Liver (tissue), 9 donors: Measurements from ENCODE around the gene FGF14. TPM values are rescaled to one million over a fixed set of nuclear protein-coding genes. Genes with fewer than 3 reads are reported as not detected.

Experiments
- DNase-seq: peaks from one replicate; pipeline ENCODE4 v3.0.0-alpha.2; 2017; ENCODE audit warnings: low spot score
- H3K27ac ChIP-seq, 2 donors: one replicate each; pipeline ENCODE4 v1.7.0; 2013; ENCODE audit warnings: inconsistent platforms in 2 of 2, low read length in 2 of 2, control low read depth in 1 of 2, low read depth in 1 of 2, mild to moderate bottlenecking in 1 of 2
- H3K27me3 ChIP-seq, 4 donors: one replicate each; pipeline versions ENCODE4 v1.6.1 to v1.7.0; 2013; ENCODE audit warnings: low read length in 3 of 4, inconsistent platforms in 1 of 4, mild to moderate bottlenecking in 1 of 4, moderate library complexity in 1 of 4; ENCODE audit not compliant: control insufficient read depth in 4 of 4, insufficient read depth in 4 of 4
- H3K36me3 ChIP-seq, 4 donors: one replicate each; pipeline versions ENCODE4 v1.6.1 to v1.7.0; 2013; ENCODE audit warnings: low read length in 3 of 4, mild to moderate bottlenecking in 3 of 4, low read depth in 1 of 4, moderate library complexity in 1 of 4; ENCODE audit not compliant: control insufficient read depth in 4 of 4, insufficient read depth in 3 of 4
- H3K4me1 ChIP-seq, 4 donors: one replicate each; pipeline versions ENCODE4 v1.6.1 to v1.7.0; 2013; ENCODE audit warnings: low read length in 3 of 4, mild to moderate bottlenecking in 3 of 4, moderate library complexity in 1 of 4; ENCODE audit not compliant: control insufficient read depth in 4 of 4, insufficient read depth in 4 of 4
- H3K4me3 ChIP-seq, 3 donors: one replicate each; pipeline versions ENCODE4 v1.6.1 to v1.7.0; 2013; ENCODE audit warnings: low read length in 3 of 3, control low read depth in 1 of 3, low read depth in 1 of 3, mild to moderate bottlenecking in 1 of 3
- H3K9ac ChIP-seq, 2 donors: one replicate each; pipeline ENCODE4 v1.7.0; 2013; ENCODE audit warnings: low read length in 2 of 2, mild to moderate bottlenecking in 2 of 2, moderate library complexity in 2 of 2, control low read depth in 1 of 2, low read depth in 1 of 2
- H3K9me3 ChIP-seq, 4 donors: one replicate each; pipeline versions ENCODE4 v1.6.1 to v1.7.0; 2013; ENCODE audit warnings: low read length in 3 of 4; ENCODE audit not compliant: control insufficient read depth in 4 of 4
- ATF3 ChIP-seq: IDR thresholded peaks from 2 replicates; pipeline ENCODE4 v1.6.1; 2016; ENCODE audit warnings: antibody characterized with exemption
- EGR1 ChIP-seq, 2 donors: IDR thresholded peaks; 2 replicates each; pipeline ENCODE4 v1.6.1; 2016 to 2018; ENCODE audit warnings: antibody characterized with exemption in 2 of 2, low read depth in 2 of 2
- FOXA1 ChIP-seq: IDR thresholded peaks from 2 replicates; pipeline ENCODE4 v1.6.1; 2016; ENCODE audit warnings: antibody characterized with exemption
- FOXA2 ChIP-seq: IDR thresholded peaks from 2 replicates; pipeline ENCODE4 v1.6.1; 2016; ENCODE audit warnings: antibody characterized with exemption
- GABPA ChIP-seq, 2 donors: IDR thresholded peaks in 1 of 2; conservative IDR thresholded peaks in 1 of 2; 2 replicates each; pipeline ENCODE4 v1.6.1; 2016; ENCODE audit warnings: antibody characterized with exemption in 2 of 2, mild to moderate bottlenecking in 1 of 2, moderate library complexity in 1 of 2
- HNF4A ChIP-seq, 2 donors: conservative IDR thresholded peaks; 2 replicates each; pipeline ENCODE4 v1.6.1; 2016; ENCODE audit warnings: antibody characterized with exemption in 2 of 2, mild to moderate bottlenecking in 2 of 2
- HNF4G ChIP-seq: IDR thresholded peaks from 2 replicates; pipeline ENCODE4 v1.6.1; 2016; ENCODE audit warnings: antibody characterized with exemption
- NR2F2 ChIP-seq: IDR thresholded peaks from 2 replicates; pipeline ENCODE4 v1.6.1; 2016; ENCODE audit warnings: antibody characterized with exemption
- RAD21 ChIP-seq, 2 donors: IDR thresholded peaks; 2 replicates each; pipeline ENCODE4 v1.6.1; 2016; ENCODE audit warnings: antibody characterized with exemption in 2 of 2, mild to moderate bottlenecking in 2 of 2
- REST ChIP-seq: IDR thresholded peaks from 2 replicates; pipeline ENCODE4 v1.6.1; 2016; ENCODE audit warnings: antibody characterized with exemption, mild to moderate bottlenecking
- RXRA ChIP-seq, 2 donors: IDR thresholded peaks; 2 replicates each; pipeline ENCODE4 v1.6.1; 2017 to 2018; ENCODE audit warnings: antibody characterized with exemption in 2 of 2, mild to moderate bottlenecking in 1 of 2
- TAF1 ChIP-seq: conservative IDR thresholded peaks from 2 replicates; pipeline ENCODE4 v1.6.1; 2016; ENCODE audit warnings: antibody characterized with exemption, mild to moderate bottlenecking
- YY1 ChIP-seq: IDR thresholded peaks from 2 replicates; pipeline ENCODE4 v1.6.1; 2016; ENCODE audit warnings: antibody characterized with exemption, mild to moderate bottlenecking
- WGBS: extraction: QIAGEN DNeasy Blood & Tissue Kit; methylation state at CpG from one replicate; pipeline ENCODE4 v1.1.7; 2013; 5-methylcytosine and 5-hydroxymethylcytosine counted together
- polyA plus RNA-seq, 2 donors: library from polyadenylated mRNA; stranded (reverse) in 1 of 2; unstranded in 1 of 2; fragments of 200-250 nt in 1 of 2; fragments of >200 nt in 1 of 2; fragmentation: Nextera tagmentation in 1 of 2; extraction: Ambion mirVana in 1 of 2; gene quantifications; one replicate each; pipeline versions ENCODE4 v1.2.1 to v1.2.3, GENCODE V29; 2013 to 2015
- total RNA-seq, 2 donors: library from RNA; depleted of rRNA; stranded (reverse); fragments of >200 nt; gene quantifications; one replicate each; pipeline ENCODE4 v1.2.3, GENCODE V29; 2014
- TF ChIP-seq, protein P1 (sequence below): IDR thresholded peaks from 2 replicates; pipeline ENCODE4 v1.6.1; 2016; ENCODE audit warnings: antibody characterized with exemption
- TF ChIP-seq, protein P2 (sequence below): fragments of 150-350 bp; IDR thresholded peaks from 2 replicates; pipeline ENCODE4 v1.5.1; 2017; ENCODE audit warnings: improper control_type of control experiment, low read depth, low read length; ENCODE audit not compliant: missing input control
- TF ChIP-seq, protein P3 (sequence below): IDR thresholded peaks from 2 replicates; pipeline ENCODE4 v1.6.1; 2016; ENCODE audit warnings: antibody characterized with exemption
- donor health status: healthy.
- donor health status: healthy.
- donor health status: healthy.
- donor health status: healthy.
- donor health status: healthy.

The FGF14 gene
- total and polyA plus RNA-seq, 4 donors = 0.05 to 3.3 (median 1.0) TPM

DNA sequence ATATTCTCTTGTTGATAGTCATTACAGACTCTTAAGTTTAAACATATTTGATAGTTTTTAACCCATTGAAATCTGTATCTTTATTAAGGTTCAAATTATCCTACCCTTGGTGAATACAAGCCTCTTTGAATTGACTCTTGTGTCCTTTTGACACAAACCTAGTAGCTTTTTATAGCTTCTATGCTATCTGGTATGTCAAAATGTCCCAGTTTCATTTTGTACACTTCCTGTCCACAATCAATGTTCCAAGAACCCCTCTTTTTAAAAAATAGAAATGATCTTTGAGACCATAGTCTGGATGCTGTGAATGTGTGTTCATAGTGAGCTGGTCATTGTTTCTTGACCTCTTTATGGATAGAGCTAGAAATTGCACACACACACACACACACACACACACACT lies 39.2 kb upstream of the FGF14 start:
- Histone ChIP-seq H3K9me3 (no peaks in the 10 kb centered on the region), H3K27ac (no peak overlapping the region), H3K4me3 (no peak overlapping the region), H3K36me3 (no peaks in the 10 kb centered on the region), H3K9ac (no peak overlapping the region), H3K4me1 (peaks cover 0 to 9% (median 0%) of the 10 kb centered on the region in 4 donors), H3K27me3 (no peaks in the 10 kb centered on the region)
- DNase-seq = no peak
- TF ChIP-seq HNF4A (conservative IDR thresholded peaks at IDR 0.05) (no peak), NR2F2 (no peak), RAD21 (IDR thresholded peaks at IDR 0.05) (no peak), YY1 (no peak), FOXA2 (no peak), EGR1 (IDR thresholded peaks at IDR 0.05; ENCODE audit: low read depth in 2 of 2) (no peak), GABPA (IDR thresholded peaks at IDR 0.05 in 1 of 2, conservative IDR thresholded peaks at IDR 0.05 in 1 of 2) (no peak), ATF3 (no peak), TAF1 (no peak), HNF4G (no peak), FOXA1 (no peak), RXRA (IDR thresholded peaks at IDR 0.05) (no peak)
- TF ChIP-seq, protein P1, sequence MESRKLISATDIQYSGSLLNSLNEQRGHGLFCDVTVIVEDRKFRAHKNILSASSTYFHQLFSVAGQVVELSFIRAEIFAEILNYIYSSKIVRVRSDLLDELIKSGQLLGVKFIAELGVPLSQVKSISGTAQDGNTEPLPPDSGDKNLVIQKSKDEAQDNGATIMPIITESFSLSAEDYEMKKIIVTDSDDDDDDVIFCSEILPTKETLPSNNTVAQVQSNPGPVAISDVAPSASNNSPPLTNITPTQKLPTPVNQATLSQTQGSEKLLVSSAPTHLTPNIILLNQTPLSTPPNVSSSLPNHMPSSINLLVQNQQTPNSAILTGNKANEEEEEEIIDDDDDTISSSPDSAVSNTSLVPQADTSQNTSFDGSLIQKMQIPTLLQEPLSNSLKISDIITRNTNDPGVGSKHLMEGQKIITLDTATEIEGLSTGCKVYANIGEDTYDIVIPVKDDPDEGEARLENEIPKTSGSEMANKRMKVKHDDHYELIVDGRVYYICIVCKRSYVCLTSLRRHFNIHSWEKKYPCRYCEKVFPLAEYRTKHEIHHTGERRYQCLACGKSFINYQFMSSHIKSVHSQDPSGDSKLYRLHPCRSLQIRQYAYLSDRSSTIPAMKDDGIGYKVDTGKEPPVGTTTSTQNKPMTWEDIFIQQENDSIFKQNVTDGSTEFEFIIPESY = no peak
- TF ChIP-seq, protein P2, sequence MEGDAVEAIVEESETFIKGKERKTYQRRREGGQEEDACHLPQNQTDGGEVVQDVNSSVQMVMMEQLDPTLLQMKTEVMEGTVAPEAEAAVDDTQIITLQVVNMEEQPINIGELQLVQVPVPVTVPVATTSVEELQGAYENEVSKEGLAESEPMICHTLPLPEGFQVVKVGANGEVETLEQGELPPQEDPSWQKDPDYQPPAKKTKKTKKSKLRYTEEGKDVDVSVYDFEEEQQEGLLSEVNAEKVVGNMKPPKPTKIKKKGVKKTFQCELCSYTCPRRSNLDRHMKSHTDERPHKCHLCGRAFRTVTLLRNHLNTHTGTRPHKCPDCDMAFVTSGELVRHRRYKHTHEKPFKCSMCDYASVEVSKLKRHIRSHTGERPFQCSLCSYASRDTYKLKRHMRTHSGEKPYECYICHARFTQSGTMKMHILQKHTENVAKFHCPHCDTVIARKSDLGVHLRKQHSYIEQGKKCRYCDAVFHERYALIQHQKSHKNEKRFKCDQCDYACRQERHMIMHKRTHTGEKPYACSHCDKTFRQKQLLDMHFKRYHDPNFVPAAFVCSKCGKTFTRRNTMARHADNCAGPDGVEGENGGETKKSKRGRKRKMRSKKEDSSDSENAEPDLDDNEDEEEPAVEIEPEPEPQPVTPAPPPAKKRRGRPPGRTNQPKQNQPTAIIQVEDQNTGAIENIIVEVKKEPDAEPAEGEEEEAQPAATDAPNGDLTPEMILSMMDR = no peak
- TF ChIP-seq, protein P3, sequence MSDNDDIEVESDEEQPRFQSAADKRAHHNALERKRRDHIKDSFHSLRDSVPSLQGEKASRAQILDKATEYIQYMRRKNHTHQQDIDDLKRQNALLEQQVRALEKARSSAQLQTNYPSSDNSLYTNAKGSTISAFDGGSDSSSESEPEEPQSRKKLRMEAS = no peak

DNA sequence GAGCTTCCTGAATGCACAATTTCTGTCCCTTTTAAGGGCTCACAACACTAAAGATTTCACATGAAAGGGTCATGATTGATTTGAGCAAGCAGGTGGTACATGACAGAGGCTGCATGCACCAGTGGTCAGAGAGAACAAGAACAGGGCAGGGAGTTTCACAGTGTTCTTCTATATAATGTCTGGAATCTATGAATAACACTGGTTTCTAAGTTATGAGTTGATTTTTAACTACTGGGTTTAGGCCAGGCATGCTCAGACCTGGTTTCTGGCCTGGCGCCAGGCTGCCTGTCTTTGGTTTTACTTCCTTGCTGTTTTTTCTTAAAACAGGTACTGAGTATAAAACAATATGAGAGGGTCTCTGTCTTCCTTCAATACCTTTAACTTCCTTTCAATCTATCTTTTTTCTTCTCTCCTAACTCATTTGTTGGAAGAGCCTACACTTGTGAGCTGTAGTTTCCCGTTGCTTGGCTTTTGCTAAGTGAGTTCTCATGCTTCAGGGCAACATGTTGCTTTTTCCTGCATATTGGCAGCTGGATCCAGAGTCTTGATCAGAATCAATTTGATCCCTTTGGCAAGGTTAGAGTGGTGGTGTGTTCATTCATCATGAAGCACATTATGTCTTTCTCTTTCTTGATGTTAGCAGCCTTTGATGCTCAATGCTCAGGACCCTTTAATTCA lies 38.5 kb upstream of the FGF14 start:
- H3K4me1 ChIP-seq = peaks cover 0 to 9% (median 0%) of the 10 kb centered on the region in 4 donors
- WGBS = 37% methylated on average over 2 of the region's 2 CpGs

More for the DNA sequence above, 38.5 kb upstream of the FGF14 start:
- peak in 1 of 2 donors; percentile 8 for TF ChIP-seq RAD21 (IDR thresholded peaks at IDR 0.05)
- peak; percentile 29 for TF ChIP-seq YY1
- no peak for TF ChIP-seq REST
- Histone ChIP-seq H3K9ac (peak overlapping the region in 1 of 2 donors; percentile 24), H3K4me3 (no peak overlapping the region), H3K27me3 (no peaks in the 10 kb centered on the region), H3K9me3 (no peaks in the 10 kb centered on the region), H3K36me3 (no peaks in the 10 kb centered on the region), H3K27ac (no peak overlapping the region)
- no peak for DNase-seq
